Glomerular endothelial cell (primary cell): ENCODE results near the gene PDPK1. TPM values are rescaled to one million over a fixed set of nuclear protein-coding genes. Genes with fewer than 3 reads are reported as not detected.
A peak's percentile ranks its signal among the peaks of the same experiment; 100 is the strongest.
"Not testable (repeated sequence)": the region's sequence is repeated elsewhere in the genome, so short reads cannot be mapped to it uniquely, and the experiment has no call there.

Source experiments
- DNase-seq: peaks from one replicate; pipeline ENCODE4 v3.0.0-alpha.2; 2011; ENCODE audit warnings: low read depth, low spot score; ENCODE audit errors: extremely low read depth
- total RNA-seq: library from RNA; depleted of rRNA; stranded (reverse); fragments of >200 nt; gene quantifications from 2 replicates; pipeline ENCODE4 v1.2.3, GENCODE V29; 2015

The PDPK1 gene
- total RNA-seq, 1 donor from 2014 or later, result 32.0 TPM

- DNase-seq, result no peak
Observed at GRCh38 chr16:2584729-2585650, 47.2 kb downstream of the PDPK1 start.

DNA sequence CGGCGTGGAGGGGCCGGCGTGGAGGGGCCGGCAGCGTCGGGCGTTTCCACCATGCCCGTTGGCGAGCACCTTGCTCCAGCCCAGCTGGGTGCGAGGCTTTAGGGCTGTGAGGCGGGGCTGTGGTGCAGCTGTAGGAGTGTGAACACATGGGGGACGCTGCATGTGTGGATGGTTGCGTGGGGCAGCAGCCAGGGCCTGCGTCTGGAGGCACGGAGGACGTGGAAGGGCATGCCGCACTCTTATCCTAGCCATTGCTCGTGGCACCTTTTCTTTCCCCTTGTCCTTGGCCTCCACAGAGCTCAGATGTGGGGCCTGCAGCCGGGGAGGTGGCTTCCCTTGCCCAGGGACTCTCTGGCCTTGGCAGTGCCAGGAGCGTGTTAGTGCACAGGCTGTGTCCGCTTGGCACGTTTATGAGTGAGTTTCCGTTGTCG, 47.8 kb downstream of the PDPK1 start:
- DNase-seq, result no peak

- no peak for DNase-seq
Observed at GRCh38 chr16:2586241-2586640, 48.4 kb downstream of the PDPK1 start.

DNA sequence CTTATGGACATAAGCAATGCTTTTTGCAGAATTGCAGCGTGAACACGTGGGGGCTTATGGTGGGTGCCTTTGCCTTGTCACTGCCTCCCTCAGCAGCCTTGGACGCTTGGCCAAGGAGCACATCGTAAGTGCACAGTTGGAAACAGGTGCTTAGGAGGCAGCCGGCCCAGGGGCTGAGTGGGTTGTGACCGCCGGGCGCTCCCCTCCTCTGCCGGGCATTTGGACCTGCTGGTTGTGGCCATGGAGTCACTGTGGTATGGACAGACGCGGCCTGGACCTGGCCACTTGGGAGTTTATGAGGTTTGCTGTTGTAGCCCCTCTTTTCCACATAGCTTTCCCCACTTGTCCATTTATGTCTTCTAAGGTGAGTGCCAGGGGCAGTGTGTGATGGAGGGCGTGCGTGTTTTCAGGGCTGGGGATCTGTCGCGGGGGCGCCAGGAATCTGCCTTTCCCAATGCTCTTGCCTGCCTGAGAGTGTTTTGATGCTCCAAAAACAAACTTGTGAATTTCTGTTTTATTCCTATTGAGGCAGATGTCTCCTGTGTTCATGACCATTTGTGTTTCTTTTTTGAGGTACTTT, 49.2 kb downstream of the PDPK1 start:
- DNase-seq, result no peak

DNA sequence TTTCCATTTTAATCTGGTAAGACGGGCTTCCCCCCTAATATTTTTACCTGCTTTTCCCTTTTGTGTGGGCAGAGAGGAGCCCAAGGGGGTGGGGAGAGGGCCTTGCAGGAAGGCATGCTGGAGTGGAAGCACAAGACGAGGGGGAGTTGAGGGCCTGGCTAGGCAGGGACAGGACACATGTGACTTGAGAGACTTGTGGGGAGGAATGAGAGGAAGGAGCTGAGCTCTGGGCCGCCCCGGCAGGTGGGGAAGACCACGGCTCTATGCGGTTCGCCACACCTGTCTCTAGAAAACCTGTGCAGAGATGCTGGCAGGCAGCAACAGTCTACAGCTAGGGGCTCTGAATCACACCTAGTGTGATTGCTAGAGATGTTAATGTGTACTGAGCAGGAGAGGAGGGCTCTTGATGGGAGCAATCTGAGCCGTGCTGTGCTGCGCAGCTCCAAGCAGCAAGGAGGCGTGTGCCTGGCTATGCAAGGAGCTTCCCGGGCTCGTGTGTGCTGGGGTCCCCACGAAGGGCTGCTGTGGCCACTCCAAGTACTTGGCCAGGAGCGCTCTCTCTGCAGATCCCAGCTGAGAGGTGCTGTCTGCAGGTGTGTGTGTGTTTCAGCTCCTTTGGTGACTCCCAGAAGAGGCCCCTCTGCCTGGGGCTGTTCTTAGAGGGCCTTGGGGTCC, 50.2 kb downstream of the PDPK1 start:
- DNase-seq, result no peak

GRCh38 chr16:2591476-2592240, 53.8 kb downstream of the PDPK1 start:
- DNase-seq, result no peak

DNA sequence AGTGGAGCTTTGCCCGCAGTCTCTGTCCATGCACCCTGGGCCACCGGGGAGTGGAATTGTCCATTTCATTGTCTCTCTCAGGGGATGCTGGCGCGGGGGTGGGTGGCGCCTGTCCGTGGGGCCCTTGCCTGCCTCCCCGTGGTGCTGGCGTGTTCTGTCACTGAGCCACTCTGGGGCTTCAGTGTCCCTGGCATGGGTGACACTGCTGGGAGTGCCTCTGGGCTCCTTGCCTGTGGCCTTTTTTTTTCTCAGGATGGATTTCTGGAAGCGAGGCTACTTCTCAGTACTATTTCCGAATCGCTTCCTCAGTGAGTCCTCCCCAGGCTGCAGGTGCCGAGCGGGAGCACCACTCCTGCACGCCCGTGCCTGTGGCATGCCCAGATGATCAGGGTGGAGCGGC, 55.0 kb downstream of the PDPK1 start:
- DNase-seq, result no peak

DNA sequence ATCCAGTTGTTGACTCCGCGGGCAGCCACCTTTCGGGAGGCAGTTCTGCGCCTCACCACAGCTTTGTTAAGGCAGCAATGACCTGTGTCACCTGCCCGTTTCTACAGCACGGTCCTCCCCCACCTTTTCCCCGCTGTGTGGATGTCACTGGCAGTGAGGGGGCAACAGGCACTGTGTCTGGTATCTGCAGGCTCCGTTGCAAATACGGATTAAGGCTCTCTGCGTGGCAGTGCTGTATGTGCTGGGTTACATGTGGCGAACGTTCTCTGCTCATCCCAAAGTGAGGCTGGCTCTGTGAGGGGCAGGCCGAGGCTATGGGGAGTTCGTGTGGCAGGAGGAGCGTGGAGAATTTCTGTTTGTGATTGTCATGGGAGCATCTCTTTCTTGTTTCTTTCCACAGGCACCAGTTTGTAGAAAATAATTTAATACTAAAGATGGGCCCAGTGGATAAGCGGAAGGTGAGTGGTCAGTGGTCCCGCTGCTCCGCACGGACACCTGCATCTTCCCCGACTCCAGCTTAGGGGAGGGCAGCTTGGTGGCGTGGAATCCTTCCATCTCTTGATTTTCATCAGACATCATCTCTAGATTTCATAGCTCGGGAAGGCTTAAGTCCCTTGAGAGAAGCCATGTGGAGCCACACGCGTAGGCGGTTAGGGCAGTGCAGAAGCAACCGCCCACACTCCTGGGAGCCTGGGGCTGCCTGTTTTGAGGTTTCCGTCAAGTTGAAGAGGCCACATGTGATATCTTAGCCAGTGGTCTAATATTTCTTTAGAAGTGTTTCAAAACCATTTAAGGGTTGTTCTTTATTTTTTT, 57.8 kb downstream of the PDPK1 start:
- DNase-seq, result no peak

DNA sequence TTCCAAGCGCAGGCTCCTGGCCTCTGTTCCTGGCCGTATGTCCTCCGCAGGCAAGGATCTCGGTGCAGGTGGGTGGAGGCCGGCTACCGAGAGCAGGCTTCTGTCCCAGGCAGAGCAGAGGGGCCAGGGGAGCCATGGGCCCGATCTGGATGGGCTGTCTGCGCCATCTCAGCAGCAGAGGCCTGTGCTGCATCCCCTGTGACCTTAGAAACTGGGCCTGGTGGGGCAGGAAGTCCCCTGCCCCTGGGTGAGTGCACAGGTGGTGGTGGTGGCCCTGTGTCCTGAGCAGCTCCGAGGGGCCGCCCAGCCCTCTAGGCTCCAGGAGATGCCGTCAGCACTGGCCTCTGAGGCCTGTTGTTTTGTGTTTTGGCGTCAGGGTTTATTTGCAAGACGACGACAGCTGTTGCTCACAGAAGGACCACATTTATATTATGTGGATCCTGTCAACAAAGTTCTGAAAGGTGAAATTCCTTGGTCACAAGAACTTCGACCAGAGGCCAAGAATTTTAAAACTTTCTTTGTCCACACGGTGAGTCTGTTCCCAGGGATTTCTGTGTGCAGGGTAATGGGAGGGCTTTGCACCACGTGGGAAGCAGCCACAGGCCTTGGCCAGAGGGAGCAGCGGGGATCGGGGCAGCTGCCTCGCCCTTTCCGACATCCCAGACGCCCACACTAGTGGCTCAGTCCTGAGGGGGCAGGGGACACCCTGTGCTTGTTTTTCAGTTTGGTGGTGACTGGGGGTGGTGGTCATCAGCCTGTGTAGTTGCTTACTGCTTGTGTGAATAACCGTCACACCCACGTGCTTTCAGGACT, 59.1 kb downstream of the PDPK1 start:
- no peak for DNase-seq

DNA sequence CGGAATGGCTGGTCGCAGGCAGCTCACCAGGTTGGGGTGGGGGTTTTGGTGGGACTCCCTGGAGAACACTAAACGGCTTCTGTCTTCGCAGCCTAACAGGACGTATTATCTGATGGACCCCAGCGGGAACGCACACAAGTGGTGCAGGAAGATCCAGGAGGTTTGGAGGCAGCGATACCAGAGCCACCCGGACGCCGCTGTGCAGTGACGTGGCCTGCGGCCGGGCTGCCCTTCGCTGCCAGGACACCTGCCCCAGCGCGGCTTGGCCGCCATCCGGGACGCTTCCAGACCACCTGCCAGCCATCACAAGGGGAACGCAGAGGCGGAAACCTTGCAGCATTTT, 59.7 kb downstream of the PDPK1 start:
- no peak for DNase-seq

DNA sequence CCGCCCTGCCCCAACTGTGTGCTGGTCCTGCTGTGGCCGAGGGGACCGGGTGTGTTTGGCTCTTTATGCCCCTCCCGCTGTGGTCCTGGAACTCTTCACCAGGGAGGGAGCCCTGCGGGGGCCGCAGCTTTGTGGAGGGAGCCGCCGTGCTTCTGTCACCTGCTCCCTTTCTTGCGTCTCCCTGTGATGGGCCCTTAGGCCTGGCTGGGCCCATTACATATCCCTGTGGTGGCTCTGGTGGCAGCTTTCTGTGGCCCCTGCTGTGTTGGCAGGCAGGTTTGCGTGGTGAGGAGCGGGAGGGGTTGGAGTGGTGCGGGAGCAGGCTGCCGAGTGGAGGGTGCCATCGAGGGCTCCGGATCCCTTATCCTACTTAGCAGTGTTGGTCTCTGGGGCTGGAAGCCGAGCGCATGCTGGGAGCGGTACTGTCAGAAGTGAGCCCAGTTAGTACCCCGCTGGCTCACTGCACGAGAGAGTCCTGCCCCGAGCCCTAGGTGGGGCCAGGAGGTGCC, 60.4 kb downstream of the PDPK1 start:
- no peak for DNase-seq

DNA sequence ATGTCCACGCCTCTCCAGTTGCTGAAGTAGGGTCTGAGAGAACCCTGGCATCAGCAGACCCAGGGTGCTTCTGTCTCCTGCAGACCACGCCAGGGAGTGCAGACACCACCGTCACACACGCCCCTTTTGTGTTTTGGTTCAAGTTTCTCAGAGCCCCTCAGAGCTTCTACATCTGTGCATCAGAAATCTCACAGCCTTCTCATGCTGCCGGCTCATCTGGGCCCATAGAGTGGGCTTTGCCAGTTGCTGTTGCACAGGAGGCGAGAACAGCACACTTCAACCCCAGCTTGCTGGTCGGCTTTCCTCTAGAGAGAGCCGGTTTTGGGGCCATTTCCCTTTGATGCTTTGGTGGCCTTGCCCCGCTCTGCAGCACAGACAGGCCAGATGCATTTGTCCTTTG, 60.9 kb downstream of the PDPK1 start:
- DNase-seq, result no peak

DNA sequence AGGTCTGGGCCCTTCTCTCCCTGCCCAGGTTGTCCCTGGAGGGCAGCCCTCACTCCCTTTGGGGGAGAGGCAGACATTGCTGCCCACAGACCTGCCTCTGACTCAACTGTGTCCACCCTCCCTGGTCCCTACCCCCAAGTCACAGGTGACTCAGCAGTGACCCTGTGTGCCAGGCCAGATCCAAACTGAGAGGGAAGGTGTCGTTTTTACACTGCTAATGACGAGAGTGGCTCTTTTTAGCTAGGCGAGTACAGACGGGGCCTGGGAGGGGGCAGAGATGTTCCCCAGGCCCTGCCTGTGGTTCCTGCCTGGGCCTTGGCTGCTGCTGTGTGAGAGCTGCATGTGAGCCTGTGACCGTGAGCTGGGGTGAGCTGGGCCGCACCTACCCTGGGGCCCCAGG, 61.3 kb downstream of the PDPK1 start:
- DNase-seq, result not testable (repeated sequence)

GRCh38 chr16:2599785-2600184, 62.0 kb downstream of the PDPK1 start:
- DNase-seq, result not testable (repeated sequence)

GRCh38 chr16:2601301-2602025, 63.6 kb downstream of the PDPK1 start:
- not testable (repeated sequence) for DNase-seq

GRCh38 chr16:2602175-2602574, 64.4 kb downstream of the PDPK1 start:
- not testable (repeated sequence) for DNase-seq

- peak; percentile 70 for DNase-seq
Observed at GRCh38 chr16:2603165-2604015, 65.6 kb downstream of the PDPK1 start.

DNA sequence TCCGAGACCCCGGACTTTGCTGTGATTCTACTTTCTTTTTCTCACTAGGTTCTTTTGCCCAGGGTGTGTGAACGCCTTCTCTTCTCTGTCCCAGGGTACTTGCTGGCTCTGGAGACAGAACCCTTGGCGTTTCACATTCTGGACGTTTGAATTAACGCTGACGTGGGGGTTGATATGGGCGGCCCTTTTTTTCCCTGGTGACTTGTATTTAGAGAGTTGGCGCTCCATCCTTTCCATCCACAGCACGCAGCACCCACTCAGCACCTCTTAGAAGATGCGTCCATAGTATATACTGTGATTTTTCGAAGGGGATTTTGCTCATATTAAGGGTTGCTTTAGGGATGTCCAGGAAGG, 66.2 kb downstream of the PDPK1 start:
- DNase-seq, result not testable (repeated sequence)
